Spleen (tissue), 11 donors: Measurements from ENCODE around the gene NFYA. TPM values are rescaled to one million over a fixed set of nuclear protein-coding genes. Genes with fewer than 3 reads are reported as not detected.

Experiments used
- DNase-seq: peaks from one replicate; pipeline ENCODE4 v3.0.0-alpha.2; 2020
- H3K27ac ChIP-seq, 8 donors: fragments of 200-600 bp; sonication (generic) in 7 of 8; 1 replicate in 4 of 8; 2 replicates in 4 of 8; pipeline versions ENCODE4 v1.5.0 to v1.8.0; 2016 to 2021; ENCODE audit warnings: inconsistent platforms in 4 of 8, mild to moderate bottlenecking in 4 of 8, moderate library complexity in 1 of 8
- H3K27me3 ChIP-seq, 7 donors: fragments of 200-600 bp; sonication (generic) in 6 of 7; replicated peaks in 1 of 7; 1 replicate in 4 of 7; 2 replicates in 3 of 7; pipeline versions ENCODE4 v1.5.0 to v1.8.0; 2016 to 2021; ENCODE audit warnings: inconsistent platforms in 3 of 7, mild to moderate bottlenecking in 1 of 7
- H3K36me3 ChIP-seq, 6 donors: fragments of 200-600 bp; sonication (generic) in 5 of 6; 1 replicate in 4 of 6; 2 replicates in 2 of 6; pipeline versions ENCODE4 v1.5.0 to v1.8.0; 2016 to 2021; ENCODE audit warnings: inconsistent platforms in 2 of 6
- H3K4me1 ChIP-seq, 6 donors: fragments of 200-600 bp; sonication (generic) in 5 of 6; 1 replicate in 3 of 6; 2 replicates in 3 of 6; pipeline versions ENCODE4 v1.5.0 to v1.8.0; 2016 to 2021; ENCODE audit warnings: inconsistent platforms in 3 of 6
- H3K4me3 ChIP-seq, 8 donors: fragments of 200-600 bp; sonication (generic) in 7 of 8; 1 replicate in 4 of 8; 2 replicates in 4 of 8; pipeline versions ENCODE4 v1.5.0 to v1.8.0; 2016 to 2021; ENCODE audit warnings: inconsistent platforms in 4 of 8, mild to moderate bottlenecking in 4 of 8, moderate library complexity in 2 of 8
- H3K9me3 ChIP-seq, 8 donors: fragments of 200-600 bp; sonication (generic) in 7 of 8; 1 replicate in 4 of 8; 2 replicates in 4 of 8; pipeline versions ENCODE4 v1.5.0 to v1.8.0; 2016 to 2021; ENCODE audit warnings: inconsistent platforms in 4 of 8
- CTCF ChIP-seq, 11 experiments: fragments of 200-600 bp in 7 of 11; fragments of 450-650 bp in 4 of 11; sonication (generic) in 4 of 11; IDR thresholded peaks in 8 of 11; conservative IDR thresholded peaks in 3 of 11; 1 replicate in 7 of 11; 2 replicates in 4 of 11; pipeline versions ENCODE4 v1.4.0 to v1.8.0; 2016 to 2021; ENCODE audit warnings: antibody characterized with exemption in 11 of 11, inconsistent platforms in 4 of 11, mild to moderate bottlenecking in 1 of 11
- POLR2A ChIP-seq, 3 donors: fragments of 450-650 bp; IDR thresholded peaks; one replicate each; pipeline ENCODE4 v1.5.1; 2017; ENCODE audit warnings: antibody characterized with exemption in 3 of 3, mild to moderate bottlenecking in 1 of 3
- POLR2AphosphoS5 ChIP-seq, 3 donors: sonication (generic); formaldehyde crosslinking; IDR thresholded peaks; one replicate each; pipeline ENCODE4 v1.5.1; 2017; ENCODE audit warnings: antibody characterized with exemption in 3 of 3
- WGBS, 5 donors: extraction: QIAGEN DNeasy Blood & Tissue Kit in 3 of 5; methylation state at CpG; one replicate each; pipeline versions ENCODE4 v1.1.5 to v1.1.7; 2013 to 2018; 5-methylcytosine and 5-hydroxymethylcytosine counted together
- intact Hi-C: fragments of 100-400 bp; cut with DNase I; formaldehyde crosslinking; loops from one replicate; pipeline ENCODE4 v1.15.0; 2023; ENCODE audit warnings: low total_unique reads
- polyA plus RNA-seq, 3 donors: library from polyadenylated mRNA; stranded (reverse); fragments of 200-250 nt; gene quantifications; one replicate each; pipeline ENCODE4 v1.2.1, GENCODE V29; 2013
- total RNA-seq, 7 donors: library from RNA; depleted of rRNA in 3 of 7; stranded (reverse); fragments of >200 nt in 3 of 7; fragmentation: NEBNext Ultra II Directional in 4 of 7; extraction: Animal tissue kit (Norgen Biotek cat#: 25700) in 4 of 7; gene quantifications; one replicate each; pipeline versions ENCODE4 v1.1.0 to v1.2.1, GENCODE V29; 2016 to 2021
- donor health status: healthy with polysubstance abuse.
- donor health status: DM: no; HTN: no; CAD: no; lungs with moderate emphysema.
- donor health status: DM: no; HTN: no; CAD: no.
- donor health status: Bipolar disorder and iron deficiency.
- donor health status: healthy.
- donor health status: DM: no; HTN: no; CAD: no.
- donor health status: DM: yes; HTN: yes; CAD: no.

The NFYA gene
- total and polyA plus RNA-seq, 10 donors, result 6.4 to 34.8 (median 25.5) TPM

- H3K27me3 ChIP-seq, result no peaks in the 10 kb centered on the region
- WGBS, 5 donors, result 94 to 99% (median 95%) methylated on average over 6 of the region's 6 CpGs
- H3K9me3 ChIP-seq, result no peaks in the 10 kb centered on the region
- no peak for DNase-seq
- H3K27ac ChIP-seq, result no peak overlapping the region
- H3K4me3 ChIP-seq, result no peak overlapping the region
- intact Hi-C loops, result no loop called here
- peaks cover 11 to 100% (median 97%) of the 10 kb centered on the region in 6 donors for H3K36me3 ChIP-seq
- TF ChIP-seq POLR2A (IDR thresholded peaks at IDR 0.05), result no peak
- no peak for TF ChIP-seq CTCF (IDR thresholded peaks at IDR 0.05 in 8 of 11, conservative IDR thresholded peaks at IDR 0.05 in 3 of 11)
- TF ChIP-seq POLR2AphosphoS5 (IDR thresholded peaks at IDR 0.05), result no peak
- no peaks in the 10 kb centered on the region for H3K4me1 ChIP-seq
These were observed 21.0 kb downstream of the NFYA start for GRCh38 chr6:41093729-41094128.

GRCh38 chr6:41097467-41098090, 24.8 kb downstream of the NFYA start:
- Histone ChIP-seq H3K27ac (no peak overlapping the region), H3K9me3 (no peaks in the 10 kb centered on the region), H3K4me1 (peaks cover 0 to 4% (median 0%) of the 10 kb centered on the region in 6 donors), H3K36me3 (peaks cover 11 to 96% (median 81%) of the 10 kb centered on the region in 6 donors), H3K4me3 (no peak overlapping the region), H3K27me3 (no peaks in the 10 kb centered on the region)
- intact Hi-C loops, result no loop called here
- DNase-seq, result no peak
- WGBS, 5 donors, result 86 to 94% (median 92%) methylated on average over 5 of the region's 5 CpGs
- TF ChIP-seq CTCF (IDR thresholded peaks at IDR 0.05 in 8 of 11, conservative IDR thresholded peaks at IDR 0.05 in 3 of 11) (no peak), POLR2AphosphoS5 (IDR thresholded peaks at IDR 0.05) (no peak), POLR2A (IDR thresholded peaks at IDR 0.05) (no peak)

GRCh38 chr6:41098366-41098765, 25.6 kb downstream of the NFYA start:
- TF ChIP-seq POLR2AphosphoS5 (IDR thresholded peaks at IDR 0.05), result no peak
- no peak for TF ChIP-seq CTCF (IDR thresholded peaks at IDR 0.05 in 8 of 11, conservative IDR thresholded peaks at IDR 0.05 in 3 of 11)
- no peak for TF ChIP-seq POLR2A (IDR thresholded peaks at IDR 0.05)
- Histone ChIP-seq H3K27me3 (no peaks in the 10 kb centered on the region), H3K36me3 (peaks cover 5 to 89% (median 73%) of the 10 kb centered on the region in 6 donors), H3K27ac (no peak overlapping the region), H3K4me1 (peaks cover 0 to 4% (median 0%) of the 10 kb centered on the region in 6 donors), H3K9me3 (no peaks in the 10 kb centered on the region), H3K4me3 (no peak overlapping the region)
- intact Hi-C loops, result no loop called here
- DNase-seq, result no peak
- 80 to 92% (median 89%) methylated on average over 3 of the region's 3 CpGs for WGBS, 5 donors

- intact Hi-C loops, result no loop called here
- no peaks in the 10 kb centered on the region for H3K27me3 ChIP-seq
- TF ChIP-seq POLR2A (IDR thresholded peaks at IDR 0.05) (no peak), POLR2AphosphoS5 (IDR thresholded peaks at IDR 0.05) (peak in 1 of 3 donors; percentile 63)
- no peak overlapping the region for H3K4me3 ChIP-seq
- H3K36me3 ChIP-seq, result peaks cover 0 to 75% (median 48%) of the 10 kb centered on the region in 6 donors
- H3K9me3 ChIP-seq, result no peaks in the 10 kb centered on the region
- peak; percentile 70 for DNase-seq
- peaks cover 0 to 4% (median 0%) of the 10 kb centered on the region in 6 donors for H3K4me1 ChIP-seq
- 74 to 94% (median 84%) methylated on average over 14 to 42 of the region's 42 CpGs for WGBS, 5 donors
- H3K27ac ChIP-seq, result no peak overlapping the region
These were observed 28.1 kb downstream of the NFYA start for GRCh38 chr6:41100871-41101287.
